Astrocyte (in vitro differentiated cells and primary cell): ENCODE data around the gene OTUB1.

Experiments used
- EZH2 ChIP-seq: IDR thresholded peaks from 2 replicates; pipeline ENCODE4 v1.6.1; 2012; ENCODE audit warnings: mild to moderate bottlenecking, low read length, inconsistent platforms; ENCODE audit not compliant: insufficient read depth
- TF ChIP-seq, protein P1 (sequence below): IDR thresholded peaks from 2 replicates; pipeline ENCODE4 v1.5.1; 2011; ENCODE audit warnings: low read depth, mild to moderate bottlenecking, inconsistent platforms, low read length, moderate library complexity; ENCODE audit not compliant: insufficient read depth

DNA sequence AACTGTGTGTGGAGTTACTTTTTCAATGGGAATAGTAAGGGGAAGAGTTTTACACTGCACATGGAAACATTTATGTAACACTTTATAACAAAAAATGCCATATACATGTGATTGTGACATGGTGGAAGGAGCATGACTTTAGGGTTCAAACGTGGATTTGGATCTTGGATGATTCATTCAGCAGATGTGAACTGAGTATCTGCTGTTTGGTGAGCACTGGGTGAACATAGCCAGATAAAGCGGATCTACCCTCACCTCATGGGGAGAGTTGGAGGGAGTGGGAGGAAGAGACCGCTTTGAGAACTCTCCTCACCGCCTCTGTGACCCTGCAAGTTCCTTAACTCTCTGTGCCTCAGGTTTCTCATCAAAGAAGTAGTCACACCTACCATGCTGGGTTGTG is 44.3 kb upstream of the OTUB1 start:
- no peak for TF ChIP-seq EZH2
- TF ChIP-seq, protein P1, sequence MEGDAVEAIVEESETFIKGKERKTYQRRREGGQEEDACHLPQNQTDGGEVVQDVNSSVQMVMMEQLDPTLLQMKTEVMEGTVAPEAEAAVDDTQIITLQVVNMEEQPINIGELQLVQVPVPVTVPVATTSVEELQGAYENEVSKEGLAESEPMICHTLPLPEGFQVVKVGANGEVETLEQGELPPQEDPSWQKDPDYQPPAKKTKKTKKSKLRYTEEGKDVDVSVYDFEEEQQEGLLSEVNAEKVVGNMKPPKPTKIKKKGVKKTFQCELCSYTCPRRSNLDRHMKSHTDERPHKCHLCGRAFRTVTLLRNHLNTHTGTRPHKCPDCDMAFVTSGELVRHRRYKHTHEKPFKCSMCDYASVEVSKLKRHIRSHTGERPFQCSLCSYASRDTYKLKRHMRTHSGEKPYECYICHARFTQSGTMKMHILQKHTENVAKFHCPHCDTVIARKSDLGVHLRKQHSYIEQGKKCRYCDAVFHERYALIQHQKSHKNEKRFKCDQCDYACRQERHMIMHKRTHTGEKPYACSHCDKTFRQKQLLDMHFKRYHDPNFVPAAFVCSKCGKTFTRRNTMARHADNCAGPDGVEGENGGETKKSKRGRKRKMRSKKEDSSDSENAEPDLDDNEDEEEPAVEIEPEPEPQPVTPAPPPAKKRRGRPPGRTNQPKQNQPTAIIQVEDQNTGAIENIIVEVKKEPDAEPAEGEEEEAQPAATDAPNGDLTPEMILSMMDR = no peak
